NCI-H345 treated with DMSO at 0.1 percent for 48 hours (cell line): ENCODE data around the gene SPON1.

ENCODE experiments used
- DNase-seq: peaks from one replicate; lab custom pipeline; 2025; ENCODE audit not compliant: unreplicated experiment; lab: John Stamatoyannopoulos, UW

The SPON1 gene

DNA sequence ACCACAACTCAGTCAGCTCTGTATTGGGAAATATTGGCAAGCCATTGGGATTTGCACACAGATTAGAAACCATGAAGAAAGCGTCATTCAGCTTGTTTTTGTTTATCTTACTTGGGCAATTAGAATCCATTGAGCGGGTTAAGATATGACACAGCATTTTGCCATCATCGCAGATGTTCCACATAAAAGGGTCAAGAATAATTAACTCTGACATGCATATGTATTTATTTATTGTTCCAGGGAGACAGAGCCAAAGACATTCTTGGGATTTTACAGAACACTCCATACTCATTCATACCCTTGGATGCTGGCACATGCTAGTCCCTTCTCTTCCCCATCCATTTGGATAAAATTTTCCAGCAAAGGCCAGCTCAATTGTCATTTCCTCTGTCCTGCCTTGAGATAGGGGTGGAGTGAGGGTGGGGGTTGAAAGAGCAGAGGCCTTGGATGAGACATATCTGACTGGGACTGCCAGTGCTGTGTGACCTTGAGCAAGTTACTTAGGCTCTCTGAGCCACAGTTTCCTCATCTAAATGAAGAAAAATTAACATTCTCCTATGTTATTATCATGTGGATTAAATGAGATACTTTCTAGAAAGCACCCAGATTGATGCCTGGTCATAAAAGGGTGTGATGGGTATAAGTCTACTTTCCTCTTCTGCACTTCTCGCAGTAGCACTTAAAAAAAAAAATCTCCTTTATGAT, 216.7 kb downstream of the SPON1 start:
- DNase-seq = no peak

DNA sequence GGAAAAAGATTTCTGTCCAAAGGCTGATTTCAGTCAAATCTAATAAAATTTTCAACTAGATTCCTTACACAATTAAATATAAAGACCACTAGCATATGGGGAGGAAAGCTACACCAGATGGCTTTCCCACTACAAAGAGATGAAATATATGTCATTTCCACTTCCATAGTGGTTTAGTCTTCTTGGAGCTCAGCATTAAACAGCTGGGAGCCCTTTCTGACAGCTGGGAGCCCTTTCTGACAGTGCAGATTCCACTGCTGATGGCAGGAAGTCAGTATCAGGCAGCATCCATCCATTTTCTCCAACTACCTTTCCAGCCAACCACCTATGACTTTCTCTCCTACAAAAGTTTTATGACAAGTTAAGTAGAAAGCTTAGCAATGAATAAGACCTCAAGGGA, 218.6 kb downstream of the SPON1 start:
- no peak for DNase-seq

DNA sequence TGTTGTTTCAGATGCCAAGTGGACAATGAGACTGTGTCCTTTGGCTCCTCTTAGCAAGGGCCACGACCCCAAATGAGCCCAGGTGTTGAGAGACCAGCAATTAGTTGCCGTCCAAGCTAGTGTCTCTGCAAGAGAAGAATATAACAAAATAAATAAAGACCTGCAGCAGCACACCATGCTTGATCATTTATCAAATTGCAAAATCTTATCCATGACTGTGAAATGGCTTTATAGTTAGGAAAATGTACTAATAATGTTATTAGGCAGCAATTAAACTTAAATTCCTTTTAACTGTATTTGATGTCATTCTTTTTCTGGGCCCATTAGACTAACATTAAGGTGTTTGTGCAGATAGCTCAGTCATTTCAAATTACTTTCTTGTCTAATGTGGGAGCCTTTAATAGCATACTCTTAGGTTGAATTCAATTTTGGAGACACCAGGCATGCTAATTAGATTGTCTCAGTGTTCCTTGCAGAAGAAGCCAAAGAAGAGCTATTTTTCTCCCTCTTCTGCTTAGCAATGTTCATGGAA, 220.4 kb downstream of the SPON1 start:
- DNase-seq = no peak

DNA sequence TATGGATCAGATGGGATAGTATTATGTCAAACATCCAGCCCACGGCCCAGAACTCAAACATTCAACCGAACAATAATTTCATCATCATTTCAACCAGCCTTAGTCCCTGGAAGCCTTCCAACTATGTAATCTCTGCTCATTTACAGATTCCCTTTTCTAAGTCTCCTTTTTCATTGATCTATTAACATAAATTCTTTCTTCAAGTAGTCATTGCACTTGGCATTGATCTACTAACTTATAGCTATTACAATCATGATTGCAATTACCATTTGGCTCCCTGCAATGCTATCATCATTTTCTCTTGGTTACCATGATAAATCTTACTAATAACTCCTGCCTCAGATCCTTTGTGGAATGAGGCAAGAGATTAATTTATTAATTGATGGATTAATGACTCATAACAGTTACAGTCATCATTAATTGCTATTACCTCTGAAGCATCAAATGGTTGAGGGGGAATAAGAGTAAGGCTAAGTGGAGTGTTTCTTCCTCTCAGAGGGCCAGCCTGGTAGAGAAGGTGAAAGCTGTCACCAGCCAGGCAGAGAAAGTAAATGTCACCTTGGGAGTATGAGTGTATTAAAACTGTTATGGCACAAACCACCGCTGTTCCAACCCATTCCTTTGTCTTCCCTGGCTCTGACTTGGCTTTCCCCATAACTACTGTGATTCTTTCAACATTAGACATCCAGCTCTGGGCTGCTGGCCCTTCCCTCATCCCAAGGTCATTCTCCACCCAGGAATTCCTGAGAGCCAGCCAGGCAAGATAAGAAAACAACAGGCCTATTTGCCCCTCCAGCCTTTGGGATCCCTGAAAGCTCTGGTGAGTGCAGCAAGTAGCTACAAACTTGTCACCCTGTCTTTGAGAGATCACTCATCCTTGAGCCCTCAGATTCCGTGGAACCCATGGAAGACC, 221.8 kb downstream of the SPON1 start:
- no peak for DNase-seq

DNA sequence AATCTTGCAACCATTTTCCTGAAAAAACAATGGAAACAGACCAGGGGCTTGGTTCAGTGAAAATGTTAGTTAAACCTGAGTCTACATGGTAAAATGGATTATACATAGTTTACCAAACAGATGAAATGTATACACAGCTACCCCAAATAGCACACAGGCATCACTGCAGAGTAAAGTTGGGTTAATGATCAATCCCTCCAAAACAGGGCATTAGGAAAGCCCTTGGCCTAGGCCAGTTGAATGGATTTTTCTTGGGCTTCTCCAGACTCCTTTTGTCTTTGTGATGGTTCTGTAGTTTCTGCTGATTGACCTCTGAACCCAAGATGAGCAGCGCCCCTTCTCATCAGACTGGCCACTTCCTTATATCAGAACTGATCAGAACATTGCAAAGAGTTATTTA, 222.9 kb downstream of the SPON1 start:
- DNase-seq = no peak

DNA sequence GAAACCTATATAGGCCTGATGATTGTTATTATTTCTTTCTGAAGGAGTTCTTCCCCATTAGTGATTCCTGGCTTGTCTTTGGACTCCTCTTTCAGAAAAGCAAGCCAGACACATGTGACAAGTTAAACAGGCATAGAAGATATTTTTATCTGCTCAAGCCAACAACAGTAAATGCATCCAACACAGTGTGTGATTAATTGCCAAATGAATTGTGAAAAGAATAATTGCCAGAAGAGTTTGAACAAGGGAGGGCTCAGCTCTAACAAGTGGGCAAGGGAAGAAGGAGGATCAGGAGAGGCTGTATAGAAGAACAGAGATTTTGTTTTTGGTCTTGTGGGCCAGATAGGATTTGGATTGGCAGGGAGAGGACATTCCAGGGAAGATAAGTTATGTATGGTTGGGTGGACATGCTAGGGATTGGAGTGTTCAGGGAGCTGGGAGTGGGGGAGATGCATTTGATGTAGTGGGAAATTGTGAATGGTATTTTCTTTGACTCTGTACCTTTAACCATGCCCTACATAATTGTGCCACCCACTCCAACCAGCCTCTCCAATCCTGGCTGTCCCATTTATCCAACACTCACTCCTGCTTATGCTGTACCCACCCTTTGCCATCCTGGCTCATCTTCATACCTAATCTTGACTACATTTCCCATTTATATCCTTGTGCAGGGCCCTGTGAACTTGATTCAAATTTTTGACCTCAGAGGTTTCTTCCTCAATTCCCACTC, 223.7 kb downstream of the SPON1 start:
- no peak for DNase-seq

DNA sequence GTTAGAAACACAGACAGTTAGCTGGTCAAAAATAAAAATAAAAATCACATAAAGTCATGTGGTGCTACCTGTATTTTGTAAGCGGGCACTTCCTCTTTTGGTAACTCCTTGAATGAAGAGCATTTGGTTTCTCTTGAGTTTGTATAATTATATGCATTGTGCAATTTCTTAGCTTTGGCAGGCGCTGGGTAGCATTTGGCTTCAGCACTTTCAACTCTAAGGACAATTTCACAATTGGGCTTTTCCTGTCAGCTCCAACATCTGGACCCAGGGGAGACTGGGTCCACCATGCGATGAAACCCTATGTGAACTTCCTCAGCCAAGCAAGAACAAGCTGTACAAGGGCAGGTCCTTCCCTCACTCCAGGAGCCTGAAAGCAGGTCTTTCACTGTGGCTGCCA, 227.4 kb downstream of the SPON1 start:
- DNase-seq = no peak

DNA sequence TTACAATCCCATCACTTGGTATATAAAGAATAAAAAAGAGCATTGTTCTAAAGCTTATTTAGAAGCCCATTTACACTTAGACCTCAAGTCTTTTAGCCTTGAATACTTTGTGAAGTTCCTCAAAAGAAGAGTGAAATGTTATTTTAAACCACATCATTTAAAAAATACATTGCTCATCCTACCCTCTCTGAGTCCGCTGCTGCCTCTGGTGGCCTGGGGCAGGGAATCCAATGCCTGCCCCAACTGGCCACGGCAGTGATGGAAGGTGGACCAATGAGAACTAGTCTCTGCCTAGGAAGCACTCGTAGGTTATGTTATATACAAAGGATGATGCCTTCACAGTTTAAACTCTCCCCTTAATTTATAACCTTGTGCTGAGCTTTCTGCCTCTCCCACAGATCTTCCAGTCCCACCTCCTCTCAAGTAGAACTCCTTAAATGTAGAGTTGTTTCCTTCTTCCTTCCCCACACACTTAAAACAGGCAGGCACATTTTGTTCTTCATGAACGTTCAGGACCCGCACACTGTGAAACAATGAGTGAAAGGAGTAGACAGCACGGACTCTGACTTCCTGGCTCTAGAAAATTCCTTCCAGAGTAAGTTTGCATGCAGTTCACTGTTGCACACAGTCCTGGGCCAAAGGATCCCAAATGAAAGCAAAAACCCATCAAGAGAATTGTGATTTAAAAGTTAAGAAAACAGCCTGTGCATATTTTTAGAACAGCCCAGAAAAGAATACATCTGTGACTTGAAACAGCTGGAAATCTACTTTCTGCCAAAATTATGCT, 228.7 kb downstream of the SPON1 start:
- DNase-seq = no peak

DNA sequence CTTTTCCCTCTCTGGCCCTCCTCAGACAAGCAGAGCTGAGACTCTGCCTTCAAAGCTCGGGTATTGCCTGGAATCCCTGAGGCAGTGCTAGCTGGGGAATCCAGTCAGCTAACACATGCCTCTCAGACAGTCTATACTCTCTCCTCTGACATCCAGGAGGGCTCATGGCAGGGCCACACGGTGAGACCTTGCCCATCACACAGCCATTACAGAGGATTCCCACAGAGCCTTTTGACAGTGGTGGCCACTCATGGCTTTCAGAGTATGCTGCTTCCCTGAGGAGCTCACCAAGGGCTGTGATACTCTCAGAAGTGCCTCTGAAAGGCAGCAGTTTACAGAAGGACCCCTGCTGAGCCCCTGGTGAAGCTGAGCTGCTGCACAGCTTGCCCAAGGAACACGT, 231.1 kb downstream of the SPON1 start:
- DNase-seq = peak; percentile 19

DNA sequence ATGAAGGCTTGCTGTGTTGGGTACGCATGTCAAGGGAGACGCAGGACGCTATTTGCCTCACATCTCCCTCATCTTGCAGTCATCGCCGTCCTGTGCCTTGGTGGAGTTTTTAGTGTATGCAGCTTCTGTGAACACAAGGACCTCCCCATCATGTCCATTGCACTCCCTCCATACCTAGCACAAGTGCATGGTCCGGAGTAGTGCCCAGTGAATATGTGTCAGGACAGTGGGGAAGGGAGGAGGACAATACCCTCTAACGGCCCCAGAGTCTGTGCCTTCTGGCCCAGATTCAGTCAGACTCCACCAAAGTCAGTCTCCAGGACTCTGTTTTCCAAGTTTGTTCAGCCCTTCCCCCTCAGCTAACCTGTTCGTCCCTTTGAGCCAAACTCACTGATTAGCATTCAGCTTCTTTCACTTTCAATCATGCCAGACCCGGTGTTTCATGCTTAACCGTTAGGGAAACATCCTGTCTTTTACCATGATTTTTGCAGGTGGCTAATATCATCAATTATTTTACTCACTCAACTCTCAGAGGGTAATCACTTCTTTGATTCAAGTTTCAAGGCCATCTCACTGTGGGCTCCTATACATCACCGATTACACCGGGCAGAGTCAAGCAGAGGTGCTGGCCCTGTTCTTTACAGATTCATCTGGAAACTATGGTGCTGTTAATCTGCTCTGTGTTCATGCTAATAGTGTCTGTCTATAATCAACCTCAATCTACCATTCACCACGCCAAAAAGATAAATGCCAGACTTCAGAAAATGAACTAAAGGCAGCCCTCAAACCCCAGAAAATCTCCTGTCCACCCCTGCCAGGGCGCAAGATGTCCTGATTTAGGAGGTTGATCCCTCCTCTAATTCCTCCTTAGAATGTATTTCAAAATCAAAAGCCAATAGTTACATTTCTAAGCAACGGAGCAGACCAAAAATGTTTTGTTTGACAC, 240.0 kb downstream of the SPON1 start:
- DNase-seq = no peak

DNA sequence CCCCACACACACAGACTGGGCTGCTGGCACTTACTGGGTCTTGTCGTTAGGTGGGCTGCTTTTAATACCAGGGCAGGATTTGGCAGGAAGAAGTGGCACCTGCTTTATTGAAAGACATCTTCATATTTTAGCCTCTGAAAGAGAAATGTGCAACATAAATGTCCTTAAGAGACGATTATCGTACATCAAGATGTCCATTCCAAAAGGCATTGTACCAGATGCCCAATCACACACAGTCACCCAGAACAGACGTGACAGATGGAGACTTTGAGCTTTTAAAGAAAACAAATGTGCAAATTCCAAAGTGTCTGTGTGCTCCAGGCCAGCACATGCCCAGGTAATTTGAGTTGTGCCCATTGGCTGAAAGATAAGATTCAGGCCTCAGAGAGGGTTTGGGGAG, 240.8 kb downstream of the SPON1 start:
- DNase-seq = no peak

DNA sequence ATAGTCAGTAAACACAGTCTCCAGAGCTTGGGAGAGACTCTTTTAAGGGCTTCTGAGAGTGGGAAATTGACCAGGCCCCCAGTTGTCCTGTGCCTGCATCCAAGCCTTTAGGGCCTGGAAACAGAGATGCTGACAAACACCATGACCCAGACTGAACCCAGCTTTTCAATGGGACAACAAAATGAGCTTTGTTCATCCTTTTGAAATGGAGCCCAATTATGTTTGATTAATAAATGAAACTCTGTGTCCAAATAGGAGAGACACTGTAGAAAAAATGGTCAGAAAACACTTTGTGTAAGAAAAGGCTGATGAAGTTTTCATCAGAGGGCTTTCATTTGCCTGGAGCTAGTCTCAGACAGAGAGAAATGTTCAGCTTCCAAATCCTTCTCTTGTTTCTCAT, 250.5 kb downstream of the SPON1 start:
- DNase-seq = no peak

DNA sequence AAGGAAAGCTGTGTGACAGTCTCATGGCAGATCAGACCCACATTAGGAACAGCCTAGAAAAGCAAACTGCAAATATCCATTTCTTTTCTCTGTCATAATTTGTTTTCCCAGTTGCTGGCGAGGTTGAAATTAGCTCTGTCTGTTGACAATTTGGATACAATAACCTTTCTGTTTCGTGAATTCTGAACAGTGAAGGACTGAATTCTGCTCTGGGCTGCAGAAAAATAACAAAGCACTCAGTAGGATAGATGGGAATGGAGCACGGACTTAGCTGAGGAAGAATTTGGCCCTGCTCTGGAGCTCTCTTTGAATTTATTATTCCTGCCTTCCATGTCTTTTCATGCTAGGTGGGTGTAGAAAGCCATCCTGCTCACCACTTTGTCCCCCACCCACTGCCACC, 256.2 kb downstream of the SPON1 start:
- DNase-seq = no peak

DNA sequence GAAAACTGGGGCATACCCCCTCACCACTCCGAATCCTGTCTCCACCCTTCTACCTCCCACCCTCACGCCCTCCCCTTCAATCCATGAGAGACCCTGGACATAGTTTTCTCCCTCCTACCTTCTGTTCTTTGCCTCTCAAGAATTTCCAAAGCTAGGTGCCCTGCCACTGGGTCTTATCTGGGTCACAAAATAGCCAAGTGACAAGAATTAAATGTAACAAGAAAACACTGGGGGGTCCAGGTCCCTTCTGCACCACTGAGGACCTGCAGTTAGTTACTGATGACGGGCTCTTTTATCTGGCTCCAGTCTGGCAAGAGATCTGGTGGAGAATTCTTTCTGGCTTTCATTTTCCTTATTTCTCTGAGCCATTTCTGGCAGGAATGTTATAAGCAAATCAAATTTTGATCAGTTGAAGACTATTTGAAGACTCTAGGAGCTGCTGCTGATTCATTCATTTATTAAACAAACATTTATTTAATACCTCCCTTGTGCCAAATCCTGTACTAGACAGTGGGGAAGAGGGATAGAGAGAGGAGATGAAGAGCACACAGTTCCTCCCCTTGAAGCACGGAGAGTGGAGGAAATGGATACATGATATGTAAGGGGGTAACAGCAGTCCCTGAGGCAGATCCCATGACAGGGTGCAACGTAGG, 261.2 kb downstream of the SPON1 start:
- no peak for DNase-seq

DNA sequence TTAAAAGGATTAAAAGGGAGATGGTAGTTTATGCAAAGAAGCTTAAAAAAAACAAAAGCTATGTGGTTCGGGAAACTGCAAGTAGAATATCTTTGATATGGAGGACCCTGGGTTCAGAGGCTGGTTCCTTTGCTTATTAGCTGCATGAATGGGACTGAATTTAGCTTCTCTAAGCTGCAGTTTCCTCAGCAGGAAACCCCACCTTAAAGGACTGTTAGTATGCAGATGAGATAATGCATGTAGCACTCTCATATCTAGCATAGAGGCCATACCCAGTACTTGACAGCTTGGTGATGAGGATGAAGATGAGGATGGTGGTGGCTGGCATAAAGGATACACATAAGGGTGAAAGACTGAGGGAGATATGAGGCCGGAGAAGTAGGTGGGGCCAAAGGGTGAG, 261.9 kb downstream of the SPON1 start:
- no peak for DNase-seq

DNA sequence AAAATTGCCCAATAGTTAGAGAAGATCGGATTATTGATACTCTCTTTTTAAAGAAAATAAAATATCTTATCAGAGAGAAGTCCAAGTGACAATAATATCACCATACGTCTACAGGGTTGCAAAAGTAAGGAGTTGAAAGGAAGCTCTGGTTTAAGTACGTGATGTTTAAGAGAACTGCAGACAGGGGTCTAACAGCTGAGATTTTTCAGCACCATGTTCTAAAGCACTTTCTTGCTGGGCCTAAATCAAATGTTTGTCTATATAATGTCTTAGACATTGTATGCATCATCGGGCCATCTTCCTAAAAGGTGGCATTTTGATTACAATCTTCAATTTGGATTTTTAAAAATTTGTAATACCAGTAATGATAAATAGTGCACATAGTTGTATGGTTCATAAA, 263.1 kb downstream of the SPON1 start:
- DNase-seq = no peak

DNA sequence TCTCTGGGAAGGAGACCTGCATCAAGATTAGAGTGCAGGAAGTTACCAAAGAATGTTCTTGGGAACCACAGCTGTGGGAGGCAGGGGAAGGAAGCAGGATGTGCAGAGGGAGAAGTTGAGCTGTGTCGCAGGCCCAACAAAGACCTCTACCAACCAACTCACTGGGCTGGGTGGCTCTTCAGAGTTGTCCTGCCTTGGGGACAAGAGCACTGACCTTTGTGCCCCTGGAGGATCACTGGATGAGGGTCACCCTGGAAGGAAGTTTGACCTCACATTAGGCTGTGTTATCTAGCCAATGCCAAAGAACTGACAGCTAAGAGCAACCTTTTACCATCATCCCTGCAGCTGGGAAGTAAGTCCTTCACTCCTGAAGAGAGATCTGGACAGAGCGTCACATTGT, 265.8 kb downstream of the SPON1 start:
- no peak for DNase-seq

DNA sequence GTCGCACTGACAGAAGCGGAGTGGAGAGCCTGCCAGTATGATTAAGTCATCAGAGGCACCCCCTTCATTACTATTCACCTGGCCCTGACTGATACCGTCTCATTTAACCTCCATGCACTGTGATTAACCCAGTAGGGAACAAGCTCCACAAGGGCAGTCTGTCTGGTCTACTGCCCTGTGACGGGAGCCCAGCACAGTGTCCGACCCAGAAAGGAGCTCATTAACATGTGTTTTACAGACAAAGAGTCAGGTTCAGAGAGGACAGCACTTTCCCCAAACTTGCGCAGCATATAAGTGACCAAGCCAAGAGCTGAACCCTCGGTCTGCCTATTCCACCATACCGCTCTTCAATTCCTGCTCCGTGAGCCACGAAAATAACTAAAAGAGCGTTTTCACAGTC, 266.9 kb downstream of the SPON1 start:
- no peak for DNase-seq

DNA sequence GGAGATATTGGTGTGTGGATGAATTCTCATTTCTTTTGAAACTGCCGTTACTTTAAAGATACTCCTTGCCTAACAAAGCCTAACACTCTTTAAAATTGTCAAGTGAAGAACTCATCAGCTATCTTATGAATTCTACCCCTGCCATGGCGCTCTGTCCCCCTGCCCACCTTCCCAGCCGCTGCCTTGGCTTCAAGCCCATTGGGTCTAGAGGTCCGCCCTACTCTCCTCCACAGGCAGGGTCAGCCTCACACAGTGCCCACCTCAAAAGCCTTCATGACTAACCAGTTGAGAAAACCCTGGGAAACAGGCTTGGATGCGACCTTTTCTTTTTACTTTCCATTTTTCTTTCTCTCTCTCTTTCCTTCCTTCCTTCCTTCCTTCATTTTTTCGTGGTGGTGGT, 267.9 kb downstream of the SPON1 start:
- no peak for DNase-seq
